ENCODE results near the gene LRIG1. TPM values are rescaled to one million over a fixed set of nuclear protein-coding genes. Genes with fewer than 3 reads are reported as not detected.

Gene LRIG1
- total RNA-seq, 1 donor from 2014 or later = 30.2 TPM

- TF ChIP-seq CTCF (IDR thresholded peaks at IDR 0.05; ENCODE audit: partially characterized antibody, unreplicated experiment) = no peak
- no peaks in the 10 kb centered on the region for H3K27me3 Mint-ChIP-seq (ENCODE audit: unreplicated experiment)
- H3K27ac Mint-ChIP-seq (ENCODE audit: unreplicated experiment) = no peak overlapping the region
These were observed 31.4 kb upstream of the LRIG1 start for GRCh38 chr3:66532160-66532587.

GRCh38 chr3:66531256-66531655 is 30.4 kb upstream of the LRIG1 start:
- Mint-ChIP-seq H3K36me3 (ENCODE audit: unreplicated experiment) (no peaks in the 10 kb centered on the region), H3K9me3 (ENCODE audit: unreplicated experiment) (no peaks in the 10 kb centered on the region), H3K27me3 (ENCODE audit: unreplicated experiment) (no peaks in the 10 kb centered on the region), H3K4me1 (ENCODE audit: low read depth, unreplicated experiment) (peaks cover 14% of the 10 kb centered on the region), H3K27ac (ENCODE audit: unreplicated experiment) (peak overlapping the region; percentile 52), H3K4me3 (ENCODE audit: unreplicated experiment) (no peak overlapping the region)
- no peak for TF ChIP-seq CTCF (IDR thresholded peaks at IDR 0.05; ENCODE audit: partially characterized antibody, unreplicated experiment)
- no peak for DNase-seq

More at GRCh38 chr3:66532160-66532587, 31.4 kb upstream of the LRIG1 start:
- DNase-seq = no peak
- Mint-ChIP-seq H3K4me1 (ENCODE audit: low read depth, unreplicated experiment) (peaks cover 10% of the 10 kb centered on the region), H3K9me3 (ENCODE audit: unreplicated experiment) (no peaks in the 10 kb centered on the region), H3K4me3 (ENCODE audit: unreplicated experiment) (no peak overlapping the region), H3K36me3 (ENCODE audit: unreplicated experiment) (no peaks in the 10 kb centered on the region)

- peaks cover 5% of the 10 kb centered on the region for H3K27me3 Mint-ChIP-seq (ENCODE audit: unreplicated experiment)
These were observed 26.4 kb upstream of the LRIG1 start for GRCh38 chr3:66527246-66527645.

GRCh38 chr3:66525771-66526170 is 24.9 kb upstream of the LRIG1 start:
- H3K9me3 Mint-ChIP-seq (ENCODE audit: unreplicated experiment) = no peaks in the 10 kb centered on the region
- DNase-seq = no peak
- H3K27me3 Mint-ChIP-seq (ENCODE audit: unreplicated experiment) = peaks cover 5% of the 10 kb centered on the region
- H3K36me3 Mint-ChIP-seq (ENCODE audit: unreplicated experiment) = no peaks in the 10 kb centered on the region
- H3K4me1 Mint-ChIP-seq (ENCODE audit: low read depth, unreplicated experiment) = peaks cover 14% of the 10 kb centered on the region
- no peak overlapping the region for H3K4me3 Mint-ChIP-seq (ENCODE audit: unreplicated experiment)
- no peak for TF ChIP-seq CTCF (IDR thresholded peaks at IDR 0.05; ENCODE audit: partially characterized antibody, unreplicated experiment)
- no peak overlapping the region for H3K27ac Mint-ChIP-seq (ENCODE audit: unreplicated experiment)

More at GRCh38 chr3:66527246-66527645, 26.4 kb upstream of the LRIG1 start:
- no peak for DNase-seq
- H3K4me1 Mint-ChIP-seq (ENCODE audit: low read depth, unreplicated experiment) = peaks cover 14% of the 10 kb centered on the region
- no peak overlapping the region for H3K27ac Mint-ChIP-seq (ENCODE audit: unreplicated experiment)
- no peak overlapping the region for H3K4me3 Mint-ChIP-seq (ENCODE audit: unreplicated experiment)
- no peak for TF ChIP-seq CTCF (IDR thresholded peaks at IDR 0.05; ENCODE audit: partially characterized antibody, unreplicated experiment)
- no peaks in the 10 kb centered on the region for H3K9me3 Mint-ChIP-seq (ENCODE audit: unreplicated experiment)
- H3K36me3 Mint-ChIP-seq (ENCODE audit: unreplicated experiment) = no peaks in the 10 kb centered on the region

GRCh38 chr3:66520724-66521123 is 19.9 kb upstream of the LRIG1 start:
- Mint-ChIP-seq H3K4me3 (ENCODE audit: unreplicated experiment) (no peak overlapping the region), H3K36me3 (ENCODE audit: unreplicated experiment) (no peaks in the 10 kb centered on the region), H3K27me3 (ENCODE audit: unreplicated experiment) (peaks cover 7% of the 10 kb centered on the region), H3K27ac (ENCODE audit: unreplicated experiment) (no peak overlapping the region), H3K9me3 (ENCODE audit: unreplicated experiment) (no peaks in the 10 kb centered on the region), H3K4me1 (ENCODE audit: low read depth, unreplicated experiment) (peaks cover 14% of the 10 kb centered on the region)
- DNase-seq = no peak
- no peak for TF ChIP-seq CTCF (IDR thresholded peaks at IDR 0.05; ENCODE audit: partially characterized antibody, unreplicated experiment)
